Fibroblast of skin of right quadriceps (primary cell): Measurements from ENCODE around the gene RSL1D1.
"Not testable (repeated sequence)": the region's sequence is repeated elsewhere in the genome, so short reads cannot be mapped to it uniquely, and the experiment has no call there.

Experiments
- DNase-seq: peaks from one replicate; pipeline ENCODE4 v3.0.0-alpha.2; 2013

RSL1D1 gene

GRCh38 chr16:11843861-11844260 lies 7.5 kb downstream of the RSL1D1 start:
- no peak for DNase-seq

DNA sequence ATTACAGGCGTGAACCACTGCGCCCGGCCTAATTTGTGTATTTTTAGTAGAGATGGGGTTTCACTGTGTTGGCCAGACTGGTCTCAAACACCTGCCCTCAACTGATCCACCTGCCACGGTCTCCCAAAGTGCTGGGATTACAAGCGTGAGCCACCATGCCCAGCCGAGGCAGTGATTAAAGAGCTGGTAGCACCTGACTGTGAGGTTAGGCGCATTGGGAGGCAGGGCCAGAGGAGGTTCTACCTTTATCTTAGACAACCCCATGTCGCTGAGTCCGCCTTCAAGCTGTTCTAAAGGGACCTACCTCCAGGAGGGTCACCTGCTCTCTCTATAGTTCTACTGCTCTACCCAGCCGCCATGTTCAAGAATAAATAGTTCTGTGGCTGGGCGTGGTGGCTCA lies 8.1 kb downstream of the RSL1D1 start:
- no peak for DNase-seq

- DNase-seq, result no peak
Observed at GRCh38 chr16:11841026-11841425, 10.3 kb downstream of the RSL1D1 start.

DNA sequence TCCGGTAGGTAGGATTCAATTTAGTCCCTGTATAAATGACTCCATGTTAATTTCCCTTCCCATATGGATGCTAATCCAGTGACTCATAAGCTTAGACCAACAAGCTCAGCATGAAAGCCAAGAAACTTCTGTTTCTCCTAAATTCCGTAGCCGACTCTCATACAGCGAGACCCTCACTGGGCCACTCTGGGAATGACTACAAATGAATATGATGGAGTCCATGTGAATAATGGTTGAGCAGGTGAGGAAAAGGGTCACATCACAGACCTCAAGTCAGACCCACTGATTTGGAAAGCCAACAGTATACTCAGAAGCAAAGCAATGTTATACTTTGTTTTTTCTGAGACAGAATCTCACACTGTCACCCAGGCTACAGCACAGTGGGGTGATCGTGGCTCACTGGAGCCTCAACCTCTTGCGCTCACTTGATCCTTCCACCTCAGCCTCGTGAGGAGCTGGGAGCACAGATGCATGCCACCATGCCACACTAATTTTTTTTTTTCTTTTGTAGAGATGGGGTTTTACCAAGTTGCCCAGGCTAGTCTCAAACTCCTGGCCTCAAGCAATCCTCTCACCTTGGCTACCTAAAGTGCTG lies 14.6 kb downstream of the RSL1D1 start:
- peak; percentile 95 for DNase-seq

- DNase-seq, result peak; percentile 81
Observed at GRCh38 chr16:11835891-11836649, 15.3 kb downstream of the RSL1D1 start.

- no peak for DNase-seq
Observed at GRCh38 chr16:11835309-11835708, 16.0 kb downstream of the RSL1D1 start.

DNA sequence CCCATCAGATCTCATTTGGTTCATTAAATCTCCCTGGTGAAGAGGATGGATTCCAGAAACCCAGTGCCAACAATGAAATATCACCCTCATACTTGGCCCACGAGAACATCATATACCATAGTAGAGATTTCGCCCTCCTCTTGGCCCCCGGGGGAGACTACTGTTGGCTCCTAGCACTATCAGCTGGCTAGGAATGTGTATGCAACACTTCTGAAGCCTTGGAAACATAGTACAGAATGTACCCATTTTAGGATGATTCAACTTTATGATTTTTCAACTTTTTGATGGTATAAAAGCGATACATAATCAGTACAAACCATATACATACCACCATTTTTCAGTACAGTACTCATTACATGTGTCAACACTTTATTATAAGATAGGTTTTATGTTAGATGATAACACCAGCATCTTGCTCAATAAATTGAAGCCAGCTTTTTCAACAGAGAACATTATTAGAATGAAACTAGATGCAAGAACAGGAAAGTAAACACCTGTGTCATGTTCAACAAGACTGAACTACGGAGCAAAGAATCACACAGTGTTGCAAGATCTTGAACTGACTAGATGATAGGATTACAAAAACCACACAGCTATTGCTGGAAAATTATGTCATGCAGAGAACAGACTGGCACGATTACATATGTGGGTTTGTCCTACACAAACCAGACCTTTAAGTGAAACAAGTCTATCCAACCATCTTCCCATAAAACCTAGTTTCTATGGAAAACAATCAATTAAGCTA lies 17.2 kb downstream of the RSL1D1 start:
- DNase-seq, result peak; percentile 72

DNA sequence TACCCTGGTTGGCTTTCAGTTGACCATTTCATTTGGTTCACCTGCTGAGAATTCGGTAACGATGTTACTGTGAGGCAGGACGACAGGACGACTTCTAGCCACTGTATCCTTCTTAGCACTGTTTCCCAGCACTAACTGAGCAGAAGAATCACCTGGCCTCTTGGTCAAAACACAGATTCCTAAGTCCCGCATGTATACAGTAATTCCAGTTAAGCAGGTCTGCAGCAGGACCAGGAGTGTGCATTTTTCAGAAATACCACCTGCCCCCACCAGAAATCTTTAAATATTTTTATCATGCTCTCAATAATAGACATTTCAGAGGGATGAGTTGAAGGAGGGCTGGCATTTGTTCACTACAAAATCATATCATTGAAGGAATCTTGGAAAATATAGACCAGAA lies 22.6 kb downstream of the RSL1D1 start:
- DNase-seq, result no peak

- DNase-seq, result not testable (repeated sequence)
Observed at GRCh38 chr16:11825520-11826165, 25.7 kb downstream of the RSL1D1 start.

DNA sequence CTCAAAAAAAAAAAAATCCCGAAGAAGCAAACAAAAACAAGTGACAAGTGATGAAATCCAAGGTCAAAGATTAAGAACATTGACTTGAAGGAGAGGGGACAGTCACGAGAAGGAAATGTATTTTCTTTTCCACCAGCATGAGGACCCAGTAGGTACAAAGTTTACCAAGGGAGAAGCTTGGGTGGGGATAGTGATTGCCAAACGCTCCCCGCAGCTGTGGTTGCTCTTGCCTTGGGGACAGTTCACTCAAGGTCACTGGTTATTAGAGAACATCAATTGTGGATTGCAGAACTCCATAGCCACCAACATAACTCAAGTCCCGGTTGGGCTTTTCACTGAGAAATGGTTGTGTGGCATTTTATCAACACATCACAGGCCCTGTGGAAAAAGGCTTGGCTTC lies 27.0 kb downstream of the RSL1D1 start:
- DNase-seq, result peak; percentile 8

- DNase-seq, result not testable (repeated sequence)
Observed at GRCh38 chr16:11823645-11824044, 27.7 kb downstream of the RSL1D1 start.

DNA sequence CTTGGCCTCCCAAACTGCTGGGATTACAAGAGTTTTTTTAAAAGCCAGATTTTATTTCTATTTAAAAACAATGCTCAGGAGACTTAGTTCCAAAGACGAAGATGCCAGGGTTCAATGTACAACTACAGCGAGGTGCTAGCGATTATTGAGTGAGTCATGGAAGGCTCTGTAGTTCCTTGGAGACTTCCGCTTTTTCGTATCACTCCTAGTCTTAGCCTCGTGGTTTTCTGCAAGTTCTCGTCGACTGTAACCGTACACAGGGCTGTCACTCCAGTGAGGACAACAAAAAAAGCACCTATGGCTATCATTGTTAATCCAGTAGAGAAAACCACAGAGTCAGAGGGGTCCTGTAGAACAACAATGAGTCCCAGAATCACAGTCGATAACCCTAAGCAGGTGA lies 31.5 kb downstream of the RSL1D1 start:
- DNase-seq, result no peak

DNA sequence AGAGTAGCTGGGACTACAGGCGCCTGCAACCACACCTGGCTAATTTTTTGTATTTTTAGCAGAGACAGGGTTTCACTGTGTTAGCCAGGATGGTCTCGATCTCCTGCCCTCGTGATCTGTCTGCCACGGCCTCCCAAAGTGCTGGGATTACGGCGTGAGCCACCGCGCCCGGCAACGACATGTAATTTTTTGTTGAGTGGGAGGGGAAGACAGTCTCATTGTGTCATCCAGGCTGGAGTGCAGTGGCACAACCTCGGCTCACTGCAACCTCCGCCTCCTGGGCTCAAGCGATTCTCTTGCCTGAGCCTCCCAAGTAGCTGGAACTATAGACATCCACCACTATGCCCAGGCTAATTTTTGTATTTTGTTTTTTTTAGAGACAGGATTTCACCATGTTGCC lies 32.4 kb downstream of the RSL1D1 start:
- DNase-seq, result not testable (repeated sequence)

DNA sequence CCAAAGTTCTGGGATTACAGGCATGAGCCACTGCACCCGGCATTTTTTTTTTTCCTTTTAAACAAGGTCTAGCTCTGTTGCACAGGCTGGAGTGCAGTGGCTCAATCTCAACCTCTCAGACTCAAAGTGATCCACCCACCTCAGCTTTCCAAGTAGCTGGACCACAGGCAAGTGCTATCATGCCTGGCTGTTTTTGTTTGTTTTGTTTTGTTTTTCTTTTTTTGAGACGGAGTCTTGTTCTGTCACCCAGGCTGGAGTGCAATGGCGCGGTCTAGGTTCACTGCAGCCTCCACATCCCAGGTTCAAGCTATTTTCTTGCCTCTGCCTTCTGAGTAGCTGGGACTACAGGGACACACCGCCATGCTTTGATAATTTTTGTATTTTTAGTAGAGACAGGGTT lies 35.2 kb downstream of the RSL1D1 start:
- DNase-seq, result no peak

- DNase-seq, result not testable (repeated sequence)
Observed at GRCh38 chr16:11814800-11815199, 36.5 kb downstream of the RSL1D1 start.

DNA sequence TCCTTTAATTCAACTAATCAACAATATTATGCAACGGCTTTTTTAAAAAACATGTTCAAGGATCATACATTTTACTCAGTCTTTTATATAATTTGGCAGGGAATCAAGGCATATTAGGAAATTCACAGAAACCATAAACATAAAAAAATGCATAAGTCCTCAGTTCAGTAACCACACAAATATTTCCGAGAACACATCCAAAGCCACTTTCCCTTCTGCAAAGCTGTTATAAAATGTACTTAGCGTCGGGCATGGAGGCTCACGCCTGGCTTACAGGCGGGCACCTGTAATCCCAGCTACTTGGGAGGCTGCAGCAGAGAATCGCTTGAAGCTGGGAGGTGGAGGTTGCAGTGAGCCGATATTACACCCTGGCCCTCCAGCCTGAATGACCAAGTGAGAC lies 44.6 kb downstream of the RSL1D1 start:
- DNase-seq, result peak; percentile 81

GRCh38 chr16:11805556-11805955 lies 45.8 kb downstream of the RSL1D1 start:
- DNase-seq, result no peak

GRCh38 chr16:11801481-11802021 lies 49.8 kb downstream of the RSL1D1 start:
- peak; percentile 35 for DNase-seq

DNA sequence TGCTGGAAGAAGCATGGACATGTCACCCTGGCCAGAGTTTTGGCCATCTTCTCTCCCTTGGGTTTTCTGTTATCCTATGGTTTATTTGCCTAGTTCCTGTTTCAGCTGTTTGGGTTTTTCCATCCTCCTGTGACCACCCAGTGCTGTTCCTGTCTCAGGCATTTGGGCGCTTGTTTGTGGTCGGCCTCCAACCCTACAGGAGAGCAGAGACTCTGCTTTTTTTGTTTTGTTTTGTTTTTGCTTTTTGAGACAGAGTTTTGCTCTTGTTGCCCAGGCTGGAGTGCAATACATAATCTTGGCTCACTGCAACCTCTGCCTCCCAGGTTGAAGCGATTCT lies 51.0 kb downstream of the RSL1D1 start:
- DNase-seq, result no peak

GRCh38 chr16:11799509-11800381 lies 51.6 kb downstream of the RSL1D1 start:
- DNase-seq, result no peak

DNA sequence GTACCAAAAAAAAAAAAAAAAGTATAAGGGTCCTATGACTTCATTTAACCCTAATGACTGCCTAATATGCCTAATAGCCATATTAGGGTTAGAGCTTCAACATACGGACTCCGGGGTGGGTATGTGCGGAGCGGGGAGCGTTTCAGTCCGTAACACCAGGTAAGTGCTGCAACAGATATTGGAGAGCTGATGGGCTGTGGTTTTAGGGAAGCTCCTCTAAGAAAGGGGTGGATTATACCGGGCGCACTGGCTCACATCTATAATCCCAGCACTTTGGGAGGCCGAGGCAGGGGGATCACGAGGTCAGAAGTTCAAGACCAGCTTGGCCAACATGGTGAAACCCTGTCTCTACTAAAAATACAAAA lies 52.3 kb downstream of the RSL1D1 start:
- DNase-seq, result no peak

- DNase-seq, result peak; percentile 6
Observed at GRCh38 chr16:11797957-11798299, 53.4 kb downstream of the RSL1D1 start.
